HG03175 (cell line): ENCODE results near the gene DDA1.
A peak's percentile ranks its signal among the peaks of the same experiment; 100 is the strongest.
"Not testable (repeated sequence)": the region's sequence is repeated elsewhere in the genome, so short reads cannot be mapped to it uniquely, and the experiment has no call there.

Experiments
- ATAC-seq: cut with Tn5 transposase; IDR thresholded peaks from one replicate; pipeline ENCODE4 v1.9.1; 2021; ENCODE audit warnings: mild to moderate bottlenecking, moderate library complexity; ENCODE audit not compliant: unreplicated experiment

The DDA1 gene

DNA sequence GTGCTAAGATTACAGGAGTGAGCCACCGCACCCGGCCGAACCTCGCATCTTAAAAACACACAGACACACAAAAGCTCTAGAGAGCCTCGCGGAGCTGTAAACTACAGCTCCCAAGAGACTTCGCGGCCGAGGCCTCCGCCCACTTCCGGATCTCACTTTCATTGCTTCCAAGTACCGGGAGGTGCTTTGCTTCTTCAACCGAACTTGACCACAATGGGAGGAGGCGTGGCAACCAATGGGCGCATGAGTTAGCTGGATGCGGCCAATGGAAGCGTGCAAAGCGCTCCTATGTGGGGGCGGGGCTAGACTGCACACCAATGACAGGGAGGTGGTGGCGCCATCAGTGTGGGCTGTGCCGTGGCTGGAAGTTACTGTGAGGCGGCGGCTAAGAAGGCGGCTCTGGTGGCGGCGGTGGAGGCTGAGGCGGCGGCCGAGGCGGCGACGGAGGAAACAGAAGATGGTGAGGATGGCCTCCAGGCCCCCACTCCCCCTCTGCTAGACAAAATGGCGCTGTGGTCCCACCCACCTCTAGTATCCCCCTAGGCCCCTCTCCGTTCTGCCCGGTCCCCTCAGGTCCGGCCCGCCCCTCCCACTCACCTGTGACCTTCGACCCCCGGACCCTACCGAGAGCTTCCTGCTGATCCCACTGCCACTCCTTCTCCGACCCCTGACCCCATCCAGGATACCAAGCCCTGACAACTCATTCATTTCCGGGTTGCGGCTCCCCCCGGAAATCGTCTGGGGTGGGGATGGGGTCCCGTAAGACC is at the start of gene DDA1:
Gene DDA1, plus strand, starts transcription at position 366 of the 767 bp plus-strand sequence. Its CDS starts 92 bp downstream, at position 458.
- ATAC-seq = peak; percentile 64

DNA sequence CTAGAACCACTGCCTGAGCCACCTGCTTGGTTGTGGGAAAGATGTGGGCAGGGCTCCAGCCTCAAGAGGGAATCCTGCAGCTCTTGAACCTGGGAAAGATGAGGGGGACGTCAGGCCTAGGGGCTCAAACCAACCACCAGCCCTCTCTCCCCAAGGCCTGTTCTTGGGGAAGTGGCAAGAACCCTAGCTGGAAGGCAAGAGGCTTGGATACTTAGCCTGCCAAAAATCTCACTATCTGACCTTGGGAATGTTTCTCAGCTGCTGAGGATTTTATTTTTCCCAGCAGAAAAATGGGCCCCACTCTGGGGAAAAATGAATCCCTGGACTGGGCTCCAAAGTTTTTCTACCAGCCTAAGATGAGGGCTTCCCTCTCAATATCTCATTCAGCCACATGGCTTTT is 49.4 kb upstream of the DDA1 start:
- no peak for ATAC-seq

DNA sequence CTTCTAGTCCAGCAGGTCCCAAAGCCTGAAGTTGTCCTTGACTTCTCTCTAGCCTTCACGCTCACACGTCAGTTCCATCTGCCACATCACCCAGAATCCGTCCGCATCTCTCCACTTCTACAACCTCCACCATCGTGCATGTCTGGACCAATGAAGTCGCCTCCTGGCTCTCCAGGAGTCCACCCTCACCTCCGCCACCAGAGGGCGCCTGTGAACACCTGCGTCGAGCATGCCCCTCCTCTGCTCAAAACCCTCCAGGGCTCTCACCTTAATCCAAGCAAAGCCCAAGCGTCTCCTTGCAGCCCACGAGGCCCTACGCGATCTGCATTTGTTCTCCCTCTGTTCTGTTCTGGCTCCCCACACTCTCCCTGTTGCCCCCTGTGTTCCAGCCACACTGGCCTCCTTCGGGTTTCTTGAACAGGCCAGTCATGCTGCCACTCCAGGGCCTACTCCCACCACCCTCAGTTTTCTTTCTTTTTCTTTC is 48.5 kb upstream of the DDA1 start:
- ATAC-seq = peak; percentile 81

DNA sequence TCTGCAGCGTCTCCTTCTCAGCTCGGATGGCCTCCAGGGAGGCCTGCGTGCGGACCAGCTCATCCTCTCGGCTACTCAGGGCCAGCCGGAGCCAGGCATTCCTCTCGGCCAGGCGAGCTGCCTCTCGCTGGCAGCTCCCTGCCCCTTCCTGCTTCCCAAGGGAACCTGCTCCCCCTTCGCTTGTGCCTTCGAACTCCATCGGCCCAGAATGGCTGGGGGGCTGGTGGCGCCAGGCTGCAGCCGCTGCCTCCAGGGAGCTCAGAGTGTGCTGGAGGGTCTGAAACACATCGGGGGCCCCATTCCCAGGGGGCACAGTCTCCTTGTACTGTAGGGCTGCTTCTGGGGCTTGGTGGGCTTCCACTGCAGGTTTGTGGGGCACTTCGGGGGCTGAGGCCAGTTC is 46.8 kb upstream of the DDA1 start:
- no peak for ATAC-seq

DNA sequence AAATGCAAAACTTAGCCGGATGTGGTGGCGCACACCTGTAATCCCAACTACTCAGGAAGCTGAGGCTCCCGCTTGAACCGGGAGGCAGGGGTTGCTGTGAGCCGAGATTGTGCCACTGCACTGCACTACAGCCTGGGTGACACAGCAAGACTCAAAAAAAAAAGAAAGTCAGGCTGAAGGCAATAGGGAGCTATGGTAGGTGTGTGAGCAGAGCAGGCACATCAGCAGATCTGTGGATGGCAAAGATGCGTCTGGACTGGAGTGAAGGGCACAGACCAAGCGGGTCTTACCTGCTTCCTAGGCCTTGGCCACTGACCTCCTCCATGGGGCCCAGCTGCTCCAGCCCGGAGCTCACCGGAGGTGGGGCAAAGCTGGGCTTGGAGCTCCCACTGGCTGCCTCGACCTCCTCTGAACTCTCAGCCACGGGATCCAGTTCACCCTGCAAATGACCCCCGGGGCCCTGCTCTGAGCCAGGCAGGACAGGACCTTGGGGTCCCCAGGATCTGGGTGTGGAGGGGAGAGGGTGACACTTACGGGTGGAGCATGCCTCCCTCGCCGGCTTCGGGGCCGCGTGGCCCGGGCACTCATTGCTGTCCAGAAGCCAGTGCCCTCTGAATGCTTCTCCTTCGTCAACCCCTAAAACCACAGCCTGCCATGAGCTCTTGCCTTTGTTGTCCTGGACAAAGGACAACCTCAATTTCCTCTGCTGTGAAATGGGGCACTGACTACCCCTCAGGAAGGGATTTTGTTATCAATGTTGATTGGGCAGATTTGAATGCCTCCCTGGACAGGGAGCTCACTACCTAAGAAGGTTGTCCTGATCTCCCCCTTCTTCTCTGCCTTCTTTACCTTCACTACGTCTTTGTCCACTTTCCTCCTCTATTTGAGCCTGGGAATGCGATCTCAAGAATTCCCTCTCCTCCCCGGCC is 45.4 kb upstream of the DDA1 start:
- no peak for ATAC-seq

DNA sequence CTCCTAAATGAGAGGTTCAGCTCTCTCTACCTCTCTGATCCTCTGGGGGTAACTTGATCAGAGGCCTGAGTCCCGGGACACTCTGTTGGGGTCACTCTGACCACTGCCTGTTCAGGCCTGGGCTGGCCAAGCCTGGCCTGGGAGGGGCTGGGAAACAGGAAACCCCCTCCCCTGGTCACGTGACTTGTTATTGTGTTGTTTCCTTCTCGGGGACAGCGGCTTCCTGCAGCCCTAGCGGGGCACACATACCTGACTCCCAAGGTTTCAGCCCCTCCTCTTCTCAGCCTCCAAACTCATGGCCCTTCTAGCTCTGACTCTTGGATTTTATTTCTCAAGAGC is 44.8 kb upstream of the DDA1 start, which contains the start of gene USHBP1:
Gene USHBP1, minus strand, starts transcription at position 105 of the 339 bp plus-strand sequence. CDS start 446 bp downstream, outside the sequence.
- no peak for ATAC-seq

DNA sequence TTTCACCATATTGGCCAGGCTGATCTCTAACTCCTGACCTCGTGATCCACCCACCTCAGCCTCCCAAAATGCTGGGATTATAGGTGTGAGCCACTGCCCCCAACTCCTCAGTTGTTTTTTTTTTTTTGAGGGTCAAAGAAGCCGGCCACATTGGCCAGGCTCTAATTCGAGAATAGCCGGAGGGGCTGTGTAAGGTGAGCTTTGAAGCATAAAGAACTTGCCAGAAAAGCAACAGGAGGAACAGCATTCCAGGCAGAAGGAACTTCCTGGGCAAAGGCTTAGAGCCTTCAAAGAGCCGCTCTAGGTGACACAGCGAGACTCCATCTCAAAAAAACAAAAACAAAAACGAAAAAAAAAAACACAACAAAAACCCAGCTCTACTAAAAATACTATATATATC is 43.3 kb upstream of the DDA1 start:
- ATAC-seq = no peak

DNA sequence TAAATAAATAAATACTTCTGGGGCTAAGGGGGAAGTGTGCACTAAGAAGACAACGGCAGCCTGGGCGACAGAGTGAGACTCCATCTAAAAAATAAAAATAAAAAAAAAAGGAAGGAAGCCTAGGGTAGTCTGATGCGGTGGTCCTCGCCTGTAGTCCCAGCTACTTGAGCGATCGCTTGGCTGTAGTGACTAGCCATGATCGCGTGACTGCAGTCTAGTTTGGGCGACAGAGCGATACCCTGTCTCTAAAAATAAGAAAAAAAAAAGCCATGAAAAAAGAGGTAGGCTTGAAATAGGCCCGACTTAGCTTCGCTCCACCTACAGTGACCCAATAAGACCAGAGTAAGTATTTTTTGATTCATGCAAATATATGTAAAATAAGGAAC is 42.8 kb upstream of the DDA1 start:
- ATAC-seq = no peak

DNA sequence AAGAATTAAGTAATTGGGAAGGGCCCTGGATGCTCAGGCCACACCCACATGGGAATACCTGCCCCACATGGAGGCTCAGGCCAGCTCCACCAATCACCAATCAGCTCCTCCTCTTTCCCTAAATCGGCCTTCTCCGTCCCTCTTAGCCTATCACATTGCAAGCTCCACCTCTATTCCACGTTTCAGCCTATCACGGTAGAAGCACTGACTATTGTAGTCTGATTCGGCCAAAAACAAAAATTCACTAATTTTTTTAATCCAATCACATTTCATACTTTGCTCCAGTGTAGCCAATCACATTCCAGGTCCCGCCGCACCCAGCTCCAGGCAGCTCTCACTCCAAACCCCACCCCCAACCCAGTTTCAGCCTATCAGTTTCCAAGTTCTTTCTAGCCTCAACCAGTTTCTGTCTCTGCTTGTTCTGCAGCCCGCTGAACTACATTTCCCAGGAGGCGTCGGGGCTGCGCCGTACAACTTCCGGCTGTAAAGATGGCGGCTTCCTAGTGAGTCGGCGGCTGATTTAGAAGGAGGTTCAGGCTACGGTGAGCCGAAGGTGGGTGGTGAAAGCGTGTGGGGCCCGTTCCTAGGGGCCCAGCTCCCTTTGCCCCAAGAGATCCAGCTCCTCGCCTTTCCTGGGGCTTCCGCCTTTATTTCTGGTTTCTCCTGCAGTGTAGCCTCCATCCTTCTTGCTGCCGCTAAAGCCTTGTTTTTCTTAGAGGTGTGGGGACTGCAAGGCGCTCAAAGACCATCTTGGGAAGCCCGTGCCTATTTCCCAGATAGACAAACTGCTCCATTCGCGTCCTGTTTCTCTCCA is 42.2 kb upstream of the DDA1 start, which contains the start of gene BABAM1:
Gene BABAM1, plus strand, starts transcription at position 469 of the 814 bp plus-strand sequence. CDS start 1,364 bp downstream, outside the sequence.
- ATAC-seq = peak; percentile 88

DNA sequence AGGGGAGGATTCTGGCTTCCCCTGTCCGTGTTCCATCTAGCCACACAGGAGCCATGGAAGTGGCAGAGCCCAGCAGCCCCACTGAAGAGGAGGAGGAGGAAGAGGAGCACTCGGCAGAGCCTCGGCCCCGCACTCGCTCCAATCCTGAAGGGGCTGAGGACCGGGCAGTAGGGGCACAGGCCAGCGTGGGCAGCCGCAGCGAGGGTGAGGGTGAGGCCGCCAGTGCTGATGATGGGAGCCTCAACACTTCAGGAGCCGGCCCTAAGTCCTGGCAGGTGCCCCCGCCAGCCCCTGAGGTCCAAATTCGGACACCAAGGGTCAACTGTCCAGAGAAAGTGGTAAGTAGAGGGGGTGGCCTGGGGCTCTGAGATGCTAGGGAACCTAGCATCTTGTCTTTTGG is 40.6 kb upstream of the DDA1 start:
- ATAC-seq = no peak

DNA sequence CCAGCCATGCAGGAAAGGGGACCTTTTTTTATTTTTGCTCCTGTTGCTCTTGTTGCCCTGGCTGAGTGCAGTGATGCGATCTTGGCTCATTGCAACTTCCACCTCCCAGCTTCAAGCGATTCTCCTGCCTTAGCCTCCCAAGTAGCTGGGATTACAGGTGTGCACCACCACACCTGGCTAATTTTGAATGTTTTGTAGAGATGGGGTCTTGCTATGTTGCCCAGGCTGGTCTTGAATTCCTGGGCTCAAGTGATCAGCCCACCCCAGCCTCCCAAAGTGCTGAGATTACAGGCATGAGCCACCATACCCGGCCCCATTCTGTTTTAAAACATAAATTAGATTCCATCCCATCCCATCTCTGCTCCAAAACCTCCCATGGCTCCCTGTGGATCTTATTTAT is 34.5 kb upstream of the DDA1 start:
- not testable (repeated sequence) for ATAC-seq

DNA sequence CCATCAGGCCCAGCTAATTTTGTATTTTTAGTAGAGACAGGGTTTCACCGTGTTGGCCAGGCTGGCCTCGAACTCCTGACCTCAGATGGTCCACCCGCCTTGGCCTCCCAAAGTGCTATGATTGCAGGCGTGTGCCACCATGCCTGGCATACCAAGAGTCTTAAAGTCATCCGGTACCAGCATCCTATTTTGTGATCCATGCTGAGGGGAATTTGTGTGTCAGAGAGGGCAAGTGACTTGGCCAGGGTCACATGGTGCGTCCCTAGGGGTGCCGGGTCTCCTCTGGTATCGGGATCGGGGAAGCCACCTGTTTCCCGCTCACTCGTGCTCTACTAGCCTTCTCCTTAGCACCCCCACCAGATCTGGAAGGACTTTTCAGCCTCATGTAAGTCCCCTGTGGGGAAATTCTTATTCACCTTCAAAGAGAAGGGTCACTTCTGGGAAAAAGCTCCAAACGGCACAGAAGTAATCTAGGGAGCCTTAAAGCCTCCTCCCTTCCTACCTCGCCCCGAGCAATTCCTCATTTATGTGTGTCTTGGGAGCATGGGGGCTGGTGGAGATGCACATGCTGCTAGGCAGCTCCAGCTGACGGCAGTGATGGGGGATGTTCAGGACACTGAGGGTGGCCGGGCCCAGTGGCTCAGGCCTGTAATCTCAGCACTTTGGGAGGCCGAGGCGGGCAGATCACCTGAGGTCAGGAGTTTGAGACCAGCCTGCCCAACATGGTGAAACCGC is 33.8 kb upstream of the DDA1 start:
- ATAC-seq = no peak

DNA sequence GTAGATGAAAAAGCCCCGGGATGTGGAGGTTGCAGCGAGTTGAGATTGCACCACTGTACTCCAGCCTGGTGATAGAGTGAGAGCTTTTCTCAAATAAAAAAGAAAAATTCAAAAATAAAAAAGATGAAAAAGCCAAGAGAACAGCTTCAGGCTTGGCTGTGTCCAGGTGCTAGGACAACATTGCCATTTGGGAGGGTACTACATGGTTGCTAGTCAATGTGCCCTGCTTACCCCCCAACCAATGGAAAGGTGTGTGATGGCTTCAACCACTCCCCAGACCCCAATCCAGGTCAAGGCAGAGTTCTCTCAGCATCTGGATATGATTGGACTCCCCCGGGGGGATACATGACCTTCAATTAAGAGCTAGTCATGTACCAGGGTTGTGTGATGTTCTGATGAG is 29.9 kb upstream of the DDA1 start:
- no peak for ATAC-seq

DNA sequence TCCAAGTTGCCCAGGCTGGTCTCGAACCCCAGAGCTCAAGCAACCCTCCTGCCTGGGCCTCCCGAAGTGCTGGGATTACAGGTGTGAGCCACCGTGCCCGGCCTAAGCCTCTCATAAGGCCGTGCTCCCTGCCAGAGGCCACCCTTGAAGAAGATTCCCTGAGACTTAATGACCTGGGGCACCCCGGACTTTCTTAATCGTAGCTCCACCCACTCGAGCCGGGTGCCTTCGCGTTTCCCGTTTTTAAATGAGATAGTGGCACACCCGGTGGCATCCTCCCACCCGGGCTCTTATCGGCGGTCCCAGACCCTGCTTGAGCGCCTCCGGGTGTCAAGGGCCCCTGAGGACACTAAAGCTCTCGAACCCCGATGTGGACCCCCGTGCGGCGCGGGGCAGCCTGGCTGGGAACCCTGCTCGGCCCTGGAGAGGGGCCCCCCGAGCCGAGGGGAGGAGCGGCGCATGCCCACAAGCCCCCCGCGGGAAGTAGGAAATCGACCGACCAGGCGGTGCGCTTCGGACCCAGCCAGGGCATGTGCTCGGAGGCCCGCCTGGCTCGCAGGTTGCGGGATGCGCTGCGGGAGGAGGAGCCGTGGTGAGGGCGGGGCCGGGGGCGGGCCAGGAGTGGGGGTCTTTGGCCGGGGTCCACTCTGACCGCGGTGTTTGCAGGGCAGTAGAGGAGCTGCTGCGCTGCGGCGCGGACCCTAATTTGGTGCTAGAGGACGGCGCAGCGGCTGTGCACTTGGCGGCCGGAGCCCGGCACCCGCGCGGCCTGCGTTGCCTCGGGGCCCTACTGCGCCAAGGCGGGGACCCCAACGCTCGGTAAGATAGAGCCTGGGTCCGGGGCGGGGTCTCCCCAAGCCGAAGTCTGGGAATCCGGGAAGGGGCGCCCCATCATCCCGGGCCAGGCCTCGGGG is 27.7 kb upstream of the DDA1 start, which contains the start of gene ANKLE1:
Gene ANKLE1, plus strand, starts transcription at position 511 of the 914 bp plus-strand sequence. Its CDS starts 20 bp downstream, at position 531.
- no peak for ATAC-seq

DNA sequence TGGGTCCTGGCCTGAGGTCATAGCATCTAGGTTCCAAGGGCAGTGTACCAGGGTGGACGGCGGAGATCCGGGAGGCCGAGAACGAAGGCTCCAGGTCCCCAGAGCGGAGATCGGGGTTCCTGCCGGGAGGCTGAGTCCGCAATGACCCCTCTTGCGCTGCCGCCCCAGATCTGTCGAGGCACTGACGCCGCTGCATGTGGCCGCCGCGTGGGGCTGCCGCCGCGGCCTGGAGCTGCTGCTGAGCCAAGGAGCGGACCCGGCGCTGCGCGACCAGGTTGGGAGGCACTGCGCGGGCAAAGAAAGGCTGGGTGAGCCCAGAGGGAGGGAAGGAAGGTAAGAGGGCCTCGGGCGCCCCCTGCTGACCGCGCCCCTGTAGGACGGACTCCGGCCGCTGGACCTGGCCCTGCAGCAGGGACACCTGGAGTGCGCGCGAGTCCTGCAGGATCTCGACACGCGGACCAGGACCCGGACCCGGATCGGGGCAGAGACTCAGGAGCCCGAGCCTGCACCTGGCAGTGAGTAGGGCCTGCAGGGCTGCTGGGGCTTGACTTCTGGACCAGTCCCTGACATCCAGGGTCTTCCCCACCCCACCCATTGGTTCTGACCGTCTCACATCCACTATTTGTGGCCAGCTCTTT is 26.8 kb upstream of the DDA1 start:
- peak; percentile 64 for ATAC-seq

DNA sequence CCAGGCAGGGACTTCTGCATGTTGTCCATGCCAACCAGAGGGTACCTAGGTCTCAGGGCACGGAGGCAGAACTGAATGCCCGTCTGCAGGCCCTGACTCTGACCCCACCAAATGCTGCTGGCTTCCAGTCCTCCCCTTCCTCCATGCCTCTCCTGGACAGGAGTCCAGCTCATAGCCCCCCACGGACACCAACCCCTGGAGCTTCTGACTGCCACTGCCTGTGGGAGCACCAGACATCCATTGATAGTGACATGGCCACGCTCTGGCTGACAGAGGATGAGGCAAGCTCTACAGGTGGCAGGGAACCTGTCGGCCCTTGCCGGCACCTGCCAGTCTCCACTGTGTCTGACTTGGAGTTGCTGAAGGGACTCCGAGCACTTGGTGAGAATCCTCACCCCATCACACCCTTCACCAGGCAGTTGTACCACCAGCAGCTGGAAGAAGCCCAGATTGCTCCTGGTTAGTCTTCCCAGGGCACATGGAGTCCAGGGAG is 25.8 kb upstream of the DDA1 start:
- no peak for ATAC-seq

DNA sequence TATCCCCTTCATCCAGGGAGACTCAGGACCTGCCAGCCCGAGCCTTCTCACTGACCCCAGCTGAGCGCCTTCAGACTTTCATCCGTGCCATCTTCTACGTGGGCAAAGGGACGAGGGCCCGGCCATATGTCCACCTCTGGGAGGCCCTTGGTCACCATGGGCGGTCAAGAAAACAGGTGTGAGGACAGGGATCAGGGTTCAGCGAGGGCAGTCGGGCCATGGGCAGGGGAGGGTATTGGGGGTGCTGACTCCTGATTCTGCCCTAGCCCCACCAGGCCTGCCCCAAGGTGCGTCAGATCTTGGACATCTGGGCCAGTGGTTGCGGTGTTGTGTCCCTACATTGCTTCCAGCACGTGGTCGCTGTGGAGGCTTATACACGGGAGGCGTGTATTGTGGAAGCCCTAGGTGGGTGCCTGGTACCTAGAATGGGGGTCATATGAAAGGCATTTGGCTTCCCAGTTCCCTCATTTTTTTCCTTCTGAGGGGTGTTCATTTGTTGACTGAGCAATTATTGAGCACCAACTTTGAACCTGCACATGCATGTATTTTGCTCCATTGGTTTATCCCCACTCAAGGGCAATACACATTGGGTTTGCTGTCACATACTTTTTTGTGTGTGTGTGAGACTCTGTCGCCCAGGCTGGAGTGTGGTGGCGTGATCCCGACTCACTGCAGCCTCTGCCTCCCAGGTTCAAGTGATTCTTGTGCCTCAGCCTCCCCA is 23.8 kb upstream of the DDA1 start:
- no peak for ATAC-seq

DNA sequence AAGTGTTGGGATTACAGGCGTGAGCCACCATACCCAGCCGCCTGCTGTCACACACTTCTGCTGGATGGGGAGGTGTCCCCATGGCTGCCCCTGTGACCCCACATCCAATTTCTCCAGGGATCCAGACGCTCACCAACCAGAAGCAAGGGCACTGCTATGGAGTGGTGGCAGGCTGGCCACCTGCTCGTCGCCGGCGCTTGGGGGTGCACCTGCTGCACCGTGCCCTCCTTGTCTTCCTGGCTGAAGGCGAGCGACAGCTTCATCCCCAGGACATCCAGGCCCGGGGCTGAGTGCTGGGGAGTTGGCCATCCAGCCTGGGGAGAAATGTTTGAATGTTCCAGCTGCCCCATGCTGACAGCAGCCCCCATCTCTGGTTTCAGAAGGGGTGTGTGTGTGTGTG is 23.1 kb upstream of the DDA1 start:
- no peak for ATAC-seq
